Skeletal muscle satellite cell (primary cell): ENCODE measurements around the gene CHRNB2.

Experiments used
- H3K27me3 ChIP-seq: 2 replicates; pipeline ENCODE4 v1.7.0; 2013; ENCODE audit warnings: low read length; ENCODE audit not compliant: control insufficient read depth, insufficient read depth
- H3K36me3 ChIP-seq: 2 replicates; pipeline ENCODE4 v1.7.0; 2013; ENCODE audit warnings: mild to moderate bottlenecking, control low read depth, low read length; ENCODE audit not compliant: insufficient read depth
- H3K4me1 ChIP-seq: 2 replicates; pipeline ENCODE4 v1.7.0; 2013; ENCODE audit warnings: low read length; ENCODE audit not compliant: control insufficient read depth, insufficient read depth
- H3K4me2 ChIP-seq: 2 replicates; pipeline ENCODE4 v1.7.0; 2013; ENCODE audit warnings: mild to moderate bottlenecking, low read length
- H3K4me3 ChIP-seq: 2 replicates; pipeline ENCODE4 v1.7.0; 2013; ENCODE audit warnings: low read length
- H3K9ac ChIP-seq: 2 replicates; pipeline ENCODE4 v1.7.0; 2013; ENCODE audit warnings: mild to moderate bottlenecking, low read depth, low read length, moderate library complexity
- H3K9me3 ChIP-seq: replicated peaks from 2 replicates; pipeline ENCODE4 v1.7.0; 2013; ENCODE audit warnings: mild to moderate bottlenecking, control low read depth, low read length

Gene CHRNB2

GRCh38 chr1:154553056-154554030 lies 14.2 kb upstream of the CHRNB2 start:
- Histone ChIP-seq H3K4me1 (peaks cover 19% of the 10 kb centered on the region), H3K4me3 (no peak overlapping the region), H3K27me3 (no peaks in the 10 kb centered on the region), H3K9ac (no peak overlapping the region), H3K4me2 (no peak overlapping the region), H3K36me3 (peaks cover 71% of the 10 kb centered on the region), H3K9me3 (no peaks in the 10 kb centered on the region)

GRCh38 chr1:154556422-154556821 lies 11.2 kb upstream of the CHRNB2 start:
- peak overlapping the region; percentile 93 for H3K9ac ChIP-seq
- H3K4me3 ChIP-seq = peak overlapping the region; percentile 79
- H3K4me2 ChIP-seq = peak overlapping the region; percentile 90
- no peaks in the 10 kb centered on the region for H3K27me3 ChIP-seq
- H3K4me1 ChIP-seq = peaks cover 25% of the 10 kb centered on the region
- H3K36me3 ChIP-seq = peaks cover 44% of the 10 kb centered on the region
- no peaks in the 10 kb centered on the region for H3K9me3 ChIP-seq

- Histone ChIP-seq H3K4me1 (peaks cover 25% of the 10 kb centered on the region), H3K4me3 (peak overlapping the region; percentile 79), H3K9ac (peak overlapping the region; percentile 93), H3K27me3 (no peaks in the 10 kb centered on the region), H3K9me3 (no peaks in the 10 kb centered on the region), H3K36me3 (peaks cover 34% of the 10 kb centered on the region), H3K4me2 (peak overlapping the region; percentile 90)
Measured at GRCh38 chr1:154557248-154557938, 10.2 kb upstream of the CHRNB2 start.

- Histone ChIP-seq H3K4me3 (peak within 1 kb of the TSS; percentile 79), H3K4me1 (peaks cover 25% of the 10 kb centered on the region), H3K9ac (peak within 1 kb of the TSS; percentile 93), H3K4me2 (peak within 1 kb of the TSS; percentile 93), H3K36me3 (peaks cover 27% of the 10 kb centered on the region), H3K9me3 (no peaks in the 10 kb centered on the region), H3K27me3 (no peaks in the 10 kb centered on the region)
Measured at GRCh38 chr1:154557939-154558719, 9.4 kb upstream of the CHRNB2 start, which contains the start of gene UBE2Q1. TSS of gene UBE2Q1 (minus strand) at chr1:154558662. CDS start at chr1:154558553, 109 bp downstream.

GRCh38 chr1:154558720-154559465 lies 8.7 kb upstream of the CHRNB2 start:
- Histone ChIP-seq H3K4me1 (peaks cover 25% of the 10 kb centered on the region), H3K36me3 (peaks cover 19% of the 10 kb centered on the region), H3K4me2 (peak overlapping the region; percentile 93), H3K27me3 (no peaks in the 10 kb centered on the region), H3K9ac (peak overlapping the region; percentile 93), H3K4me3 (peak overlapping the region; percentile 79), H3K9me3 (no peaks in the 10 kb centered on the region)

- H3K9me3 ChIP-seq = no peaks in the 10 kb centered on the region
- H3K36me3 ChIP-seq = peaks cover 13% of the 10 kb centered on the region
- peaks cover 25% of the 10 kb centered on the region for H3K4me1 ChIP-seq
- H3K27me3 ChIP-seq = no peaks in the 10 kb centered on the region
- H3K4me2 ChIP-seq = peak overlapping the region; percentile 93
- peak overlapping the region; percentile 79 for H3K4me3 ChIP-seq
- H3K9ac ChIP-seq = peak overlapping the region; percentile 93
Measured at GRCh38 chr1:154559466-154560044, 8.0 kb upstream of the CHRNB2 start.

GRCh38 chr1:154565876-154566275 lies 1.7 kb upstream of the CHRNB2 start:
- Histone ChIP-seq H3K9ac (no peak overlapping the region), H3K4me3 (no peak overlapping the region), H3K4me1 (peaks cover 9% of the 10 kb centered on the region), H3K36me3 (no peaks in the 10 kb centered on the region), H3K4me2 (no peak overlapping the region), H3K27me3 (peaks cover 41% of the 10 kb centered on the region), H3K9me3 (no peaks in the 10 kb centered on the region)

GRCh38 chr1:154568157-154568815 lies 708 bp downstream of the CHRNB2 start:
- Histone ChIP-seq H3K4me2 (peak overlapping the region; percentile 84), H3K9ac (no peak overlapping the region), H3K4me1 (peaks cover 9% of the 10 kb centered on the region), H3K36me3 (no peaks in the 10 kb centered on the region), H3K4me3 (peak overlapping the region; percentile 58), H3K27me3 (peaks cover 52% of the 10 kb centered on the region), H3K9me3 (no peaks in the 10 kb centered on the region)

GRCh38 chr1:154571244-154571963 lies 3.8 kb downstream of the CHRNB2 start:
- no peak overlapping the region for H3K4me2 ChIP-seq
- H3K4me1 ChIP-seq = peaks cover 9% of the 10 kb centered on the region
- H3K27me3 ChIP-seq = peaks cover 43% of the 10 kb centered on the region
- no peak overlapping the region for H3K9ac ChIP-seq
- no peaks in the 10 kb centered on the region for H3K9me3 ChIP-seq
- H3K4me3 ChIP-seq = no peak overlapping the region
- H3K36me3 ChIP-seq = no peaks in the 10 kb centered on the region

GRCh38 chr1:154571964-154572288 lies 4.3 kb downstream of the CHRNB2 start:
- Histone ChIP-seq H3K4me3 (no peak overlapping the region), H3K9me3 (no peaks in the 10 kb centered on the region), H3K9ac (no peak overlapping the region), H3K4me1 (peaks cover 9% of the 10 kb centered on the region), H3K36me3 (no peaks in the 10 kb centered on the region), H3K4me2 (no peak overlapping the region), H3K27me3 (peaks cover 38% of the 10 kb centered on the region)
